ENCODE measurements around the gene KCNG2. TPM values are rescaled to one million over a fixed set of nuclear protein-coding genes. Genes with fewer than 3 reads are reported as not detected.

The KCNG2 gene
- total RNA-seq, 1 experiment from 2014 or later = not detected

DNA sequence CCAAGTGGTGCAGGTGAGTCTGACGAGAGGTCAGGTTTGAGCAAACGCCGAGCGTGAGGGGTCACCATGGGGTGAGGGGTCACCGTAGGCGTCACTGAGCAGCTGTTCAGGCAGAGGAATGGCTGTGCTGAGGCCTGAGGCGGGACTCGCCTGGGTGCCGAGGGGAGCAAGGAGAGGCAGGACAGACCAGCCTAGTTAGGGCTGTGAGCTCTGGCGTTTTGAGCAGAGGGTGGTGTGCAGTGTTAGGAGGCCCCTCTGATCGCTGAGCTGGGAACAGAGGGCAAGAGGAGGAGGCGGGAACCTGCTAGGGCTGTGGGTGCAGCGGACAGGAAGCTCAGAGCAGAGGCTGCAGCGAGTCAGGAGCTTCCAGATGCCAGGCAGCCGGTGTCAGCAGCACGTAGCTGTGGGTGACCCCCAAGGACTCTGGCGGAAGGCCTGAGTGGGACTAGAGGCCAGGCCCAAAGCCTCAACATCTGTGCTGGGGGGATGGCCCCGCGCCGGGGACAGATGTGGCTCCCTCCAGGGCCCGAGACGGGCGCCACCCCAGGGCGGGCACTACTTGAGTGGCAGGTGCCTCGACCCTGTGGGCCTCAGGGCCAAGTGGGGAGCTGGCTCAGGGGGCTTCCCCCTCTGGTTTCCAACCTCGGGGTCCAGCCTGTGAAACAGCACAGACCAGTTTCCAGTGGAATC is 55.7 kb downstream of the KCNG2 start:
- CTCF ChIA-PET = no interaction called here
- no TSS peak for BruUV-seq (replicated peaks)

DNA sequence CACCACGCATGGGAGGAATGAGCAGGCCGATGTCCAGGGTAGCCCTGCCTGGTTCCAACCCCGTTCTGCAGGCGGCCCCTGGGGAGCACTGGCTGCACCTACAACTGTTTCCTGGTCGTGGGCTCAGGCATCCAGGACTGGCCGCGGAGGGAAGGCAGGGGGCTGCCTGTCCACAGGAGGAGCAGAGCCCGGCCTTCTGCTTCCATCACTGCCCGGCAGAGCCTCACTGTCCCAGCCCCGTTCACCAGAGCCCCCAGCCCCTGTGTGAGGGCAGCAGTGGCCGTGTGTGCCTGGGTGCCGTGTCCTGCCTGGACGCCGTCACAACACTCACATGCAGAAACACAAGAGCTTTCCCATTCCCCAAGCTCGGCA is 56.2 kb downstream of the KCNG2 start:
- Mint-ChIP-seq H3K4me1 (ENCODE audit: low read depth, unreplicated experiment) (no peaks in the 10 kb centered on the region), H3K36me3 (ENCODE audit: insufficient read depth, unreplicated experiment) (no peaks in the 10 kb centered on the region), H3K9me3 (ENCODE audit: unreplicated experiment) (no peaks in the 10 kb centered on the region), H3K4me3 (ENCODE audit: unreplicated experiment) (no peak overlapping the region), H3K27ac (ENCODE audit: unreplicated experiment) (no peak overlapping the region), H3K27me3 (ENCODE audit: insufficient read depth, unreplicated experiment) (no peaks in the 10 kb centered on the region)
- TF ChIP-seq, protein P1, sequence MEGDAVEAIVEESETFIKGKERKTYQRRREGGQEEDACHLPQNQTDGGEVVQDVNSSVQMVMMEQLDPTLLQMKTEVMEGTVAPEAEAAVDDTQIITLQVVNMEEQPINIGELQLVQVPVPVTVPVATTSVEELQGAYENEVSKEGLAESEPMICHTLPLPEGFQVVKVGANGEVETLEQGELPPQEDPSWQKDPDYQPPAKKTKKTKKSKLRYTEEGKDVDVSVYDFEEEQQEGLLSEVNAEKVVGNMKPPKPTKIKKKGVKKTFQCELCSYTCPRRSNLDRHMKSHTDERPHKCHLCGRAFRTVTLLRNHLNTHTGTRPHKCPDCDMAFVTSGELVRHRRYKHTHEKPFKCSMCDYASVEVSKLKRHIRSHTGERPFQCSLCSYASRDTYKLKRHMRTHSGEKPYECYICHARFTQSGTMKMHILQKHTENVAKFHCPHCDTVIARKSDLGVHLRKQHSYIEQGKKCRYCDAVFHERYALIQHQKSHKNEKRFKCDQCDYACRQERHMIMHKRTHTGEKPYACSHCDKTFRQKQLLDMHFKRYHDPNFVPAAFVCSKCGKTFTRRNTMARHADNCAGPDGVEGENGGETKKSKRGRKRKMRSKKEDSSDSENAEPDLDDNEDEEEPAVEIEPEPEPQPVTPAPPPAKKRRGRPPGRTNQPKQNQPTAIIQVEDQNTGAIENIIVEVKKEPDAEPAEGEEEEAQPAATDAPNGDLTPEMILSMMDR (IDR thresholded peaks at IDR 0.05; ENCODE audit: insufficient read depth in 1 of 2, low read depth in 1 of 2, low read length in 1 of 2, severe bottlenecking in 1 of 2, unreplicated experiment in 1 of 2) = no peak
- ChIA-PET POLR2A (no interaction called here), CTCF (no interaction called here)
- Histone ChIP-seq H3K4me3 (ENCODE audit: low read depth, low read length) (no peak overlapping the region), H3K4me1 (no peaks in the 10 kb centered on the region), H3K27me3 (replicated peaks; ENCODE audit: control insufficient read depth, insufficient read depth, low read length) (no peaks in the 10 kb centered on the region), H3K36me3 (ENCODE audit: control insufficient read depth, insufficient read depth, low read length) (no peaks in the 10 kb centered on the region), H3K9me3 (no peaks in the 10 kb centered on the region)
- DNase-seq = no peak
- intact Hi-C loops (cut with micrococcal nuclease; ENCODE audit: unreplicated experiment) = no loop called here
- BruUV-seq (replicated peaks) = no TSS peak

More for the DNA sequence above, 55.7 kb downstream of the KCNG2 start:
- POLR2A ChIA-PET = no interaction called here
- no peak overlapping the region for H3K27ac Mint-ChIP-seq (ENCODE audit: unreplicated experiment)
- DNase-seq = no peak
- Histone ChIP-seq H3K4me1 (no peaks in the 10 kb centered on the region), H3K9me3 (no peaks in the 10 kb centered on the region), H3K4me3 (ENCODE audit: low read depth, low read length) (no peak overlapping the region), H3K27me3 (replicated peaks; ENCODE audit: control insufficient read depth, insufficient read depth, low read length) (no peaks in the 10 kb centered on the region), H3K36me3 (ENCODE audit: control insufficient read depth, insufficient read depth, low read length) (no peaks in the 10 kb centered on the region)
- intact Hi-C loops (cut with micrococcal nuclease; ENCODE audit: unreplicated experiment) = no loop called here
- TF ChIP-seq, protein P1 (IDR thresholded peaks at IDR 0.05; ENCODE audit: insufficient read depth in 1 of 2, low read depth in 1 of 2, low read length in 1 of 2, severe bottlenecking in 1 of 2, unreplicated experiment in 1 of 2) = no peak
- H3K36me3 Mint-ChIP-seq (ENCODE audit: insufficient read depth, unreplicated experiment) = no peaks in the 10 kb centered on the region
- no peaks in the 10 kb centered on the region for H3K27me3 Mint-ChIP-seq (ENCODE audit: insufficient read depth, unreplicated experiment)
- no peaks in the 10 kb centered on the region for H3K4me1 Mint-ChIP-seq (ENCODE audit: low read depth, unreplicated experiment)
- no peaks in the 10 kb centered on the region for H3K9me3 Mint-ChIP-seq (ENCODE audit: unreplicated experiment)
- H3K4me3 Mint-ChIP-seq (ENCODE audit: unreplicated experiment) = no peak overlapping the region

- no peak overlapping the region for H3K4me3 ChIP-seq (ENCODE audit: low read depth, low read length)
- no peaks in the 10 kb centered on the region for H3K4me1 ChIP-seq
- no TSS peak for BruUV-seq (replicated peaks)
- H3K9me3 ChIP-seq = no peaks in the 10 kb centered on the region
- intact Hi-C loops (cut with micrococcal nuclease; ENCODE audit: unreplicated experiment) = no loop called here
- peaks cover under 1% of the 10 kb centered on the region for H3K27me3 Mint-ChIP-seq (ENCODE audit: insufficient read depth, unreplicated experiment)
- no peaks in the 10 kb centered on the region for H3K27me3 ChIP-seq (replicated peaks; ENCODE audit: control insufficient read depth, insufficient read depth, low read length)
- H3K27ac Mint-ChIP-seq (ENCODE audit: unreplicated experiment) = no peak overlapping the region
- DNase-seq = no peak
- H3K36me3 ChIP-seq (ENCODE audit: control insufficient read depth, insufficient read depth, low read length) = no peaks in the 10 kb centered on the region
- ChIA-PET CTCF (no interaction called here), POLR2A (no interaction called here)
- TF ChIP-seq, protein P1 (IDR thresholded peaks at IDR 0.05; ENCODE audit: insufficient read depth in 1 of 2, low read depth in 1 of 2, low read length in 1 of 2, severe bottlenecking in 1 of 2, unreplicated experiment in 1 of 2) = no peak
- peaks cover 3% of the 10 kb centered on the region for H3K9me3 Mint-ChIP-seq (ENCODE audit: unreplicated experiment)
- no peaks in the 10 kb centered on the region for H3K36me3 Mint-ChIP-seq (ENCODE audit: insufficient read depth, unreplicated experiment)
- H3K4me1 Mint-ChIP-seq (ENCODE audit: low read depth, unreplicated experiment) = no peaks in the 10 kb centered on the region
- no peak overlapping the region for H3K4me3 Mint-ChIP-seq (ENCODE audit: unreplicated experiment)
Measured at GRCh38 chr18:79855147-79855933, 57.6 kb downstream of the KCNG2 start.
